Tibial nerve (tissue), 4 donors: ENCODE measurements around the gene COG1.

Experiments
- CTCF ChIP-seq, 5 experiments: fragments of 200-600 bp in 3 of 5; fragments of 450-650 bp in 2 of 5; sonication (generic) in 3 of 5; IDR thresholded peaks; one replicate each; pipeline ENCODE4 v1.5.1; 2016 to 2019; ENCODE audit warnings: antibody characterized with exemption in 5 of 5, mild to moderate bottlenecking in 3 of 5, moderate library complexity in 2 of 5
- EP300 ChIP-seq, 2 donors: sonication (generic); formaldehyde crosslinking; IDR thresholded peaks; one replicate each; pipeline ENCODE4 v1.6.1; 2017; ENCODE audit warnings: antibody characterized with exemption in 2 of 2, mild to moderate bottlenecking in 1 of 2
- POLR2A ChIP-seq, 2 donors: fragments of 450-650 bp; IDR thresholded peaks; one replicate each; pipeline ENCODE4 v1.6.1; 2017; ENCODE audit warnings: antibody characterized with exemption in 2 of 2, mild to moderate bottlenecking in 2 of 2, moderate library complexity in 2 of 2

GRCh38 chr17:73163043-73163442 lies 29.8 kb upstream of the COG1 start:
- TF ChIP-seq CTCF (IDR thresholded peaks at IDR 0.05) (no peak), EP300 (IDR thresholded peaks at IDR 0.05) (no peak), POLR2A (IDR thresholded peaks at IDR 0.05) (no peak)
